Sciatic nerve (tissue), 2 donors: ENCODE results near the gene GBX2. TPM values are rescaled to one million over a fixed set of nuclear protein-coding genes. Genes with fewer than 3 reads are reported as not detected.

Experiments used
- ATAC-seq: fragments of 200-7000 bp; cut with Tn5 transposase; one replicate; pipeline ENCODE4 v1.9.1; 2020; ENCODE audit warnings: mild to moderate bottlenecking, moderate library complexity
- DNase-seq: peaks from one replicate; pipeline ENCODE4 v3.0.0-alpha.2; 2020; ENCODE audit warnings: low spot score
- intact Hi-C: fragments of 100-400 bp; cut with DNase I; formaldehyde crosslinking; loops from one replicate; pipeline ENCODE4 v1.14.2; 2022
- total RNA-seq: library from RNA; stranded (reverse); fragmentation: NEBNext Ultra II Directional; extraction: Animal tissue kit (Norgen Biotek cat#: 25700); gene quantifications from one replicate; pipeline ENCODE4 v1.2.1, GENCODE V29; 2021
- donor health status: DM: no; HTN: no; CAD: no.
- donor health status: DM: no; HTN: no; CAD: no.

Gene GBX2
- total RNA-seq, result not detected

- intact Hi-C loops, result loop anchor here (10.0 kb wide), 1 partner anchor 394 kb away; no protein-coding TSS in a partner anchor
These were observed at the start of gene GBX2 for GRCh38 chr2:236168110-236169080. Gene GBX2, minus strand, starts transcription at chr2:236168386. Its CDS starts 415 bp downstream, at chr2:236167971.

GRCh38 chr2:236217926-236218325, 49.7 kb upstream of the GBX2 start:
- no peak for DNase-seq
- intact Hi-C loops, result no loop called here
- no peak for ATAC-seq

More at GRCh38 chr2:236168110-236169080, at the start of gene GBX2:
- ATAC-seq, result peak; percentile 30
- no peak for DNase-seq

DNA sequence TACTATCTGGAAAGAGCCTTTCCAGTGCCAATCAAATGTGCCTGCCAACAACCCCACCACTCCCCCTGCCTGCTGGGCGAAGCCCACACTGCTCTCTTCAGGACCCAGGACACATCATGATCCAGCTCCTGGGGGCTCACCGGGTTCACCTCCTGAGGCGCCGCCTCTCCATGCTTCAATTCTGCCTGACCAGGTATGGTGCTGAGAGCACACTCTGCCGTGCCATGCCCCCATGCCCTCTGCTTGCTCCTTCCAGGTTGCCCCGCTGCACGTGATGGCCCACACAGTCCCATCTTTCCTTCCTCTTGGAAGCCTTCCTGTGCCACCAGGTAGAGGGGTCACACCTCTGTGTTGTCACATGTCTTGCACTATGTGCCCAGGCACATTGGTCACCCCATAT, 48.5 kb upstream of the GBX2 start:
- ATAC-seq (no peak), DNase-seq (no peak)
- intact Hi-C loops, result no loop called here

- intact Hi-C loops, result no loop called here
- DNase-seq (no peak), ATAC-seq (no peak)
These were observed 47.7 kb upstream of the GBX2 start for GRCh38 chr2:236215761-236216333.

DNA sequence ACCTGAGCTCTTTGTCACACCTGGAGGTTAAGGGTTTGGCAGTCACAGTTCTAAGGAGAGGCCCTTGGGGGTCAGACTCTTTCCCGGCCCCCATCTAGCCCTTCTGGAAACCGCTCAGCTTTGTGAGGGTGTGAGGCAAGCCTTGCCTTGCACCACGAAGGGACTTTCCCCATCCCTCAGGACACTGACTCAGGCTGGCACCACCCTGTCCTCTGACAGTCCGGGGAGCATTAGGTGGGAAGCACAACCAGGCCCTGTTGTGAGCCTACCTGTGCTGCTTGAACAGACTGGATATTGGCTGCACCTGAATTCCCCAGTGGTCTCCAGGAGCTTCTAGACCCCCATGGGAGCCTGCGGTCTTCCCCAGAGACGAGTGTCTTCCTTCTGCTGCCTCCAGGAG, 47.0 kb upstream of the GBX2 start:
- DNase-seq (no peak), ATAC-seq (no peak)
- intact Hi-C loops, result no loop called here

GRCh38 chr2:236214376-236214995, 46.3 kb upstream of the GBX2 start:
- DNase-seq, result peak; percentile 25
- no peak for ATAC-seq
- intact Hi-C loops, result no loop called here

GRCh38 chr2:236211296-236211695, 43.1 kb upstream of the GBX2 start:
- intact Hi-C loops, result no loop called here
- DNase-seq, result no peak

DNA sequence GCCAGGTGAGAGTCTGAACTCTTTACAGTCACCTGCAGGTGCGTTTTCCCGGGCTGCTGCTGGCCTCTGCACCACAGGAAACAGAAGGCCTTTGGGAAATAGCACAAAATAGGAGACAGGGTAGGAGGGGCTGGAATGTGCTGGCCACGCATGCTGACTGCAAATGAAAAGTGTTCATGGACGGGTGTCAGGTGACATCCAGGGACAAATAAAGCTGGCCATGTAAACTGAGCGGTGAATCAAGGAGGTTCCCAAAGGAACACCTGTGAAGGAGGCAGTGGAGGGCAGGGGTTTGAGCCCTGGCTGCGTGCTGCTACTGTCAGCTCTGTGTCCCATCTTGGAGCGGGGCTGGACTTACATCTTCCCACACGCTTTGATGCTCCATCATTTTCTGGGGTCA, 42.4 kb upstream of the GBX2 start:
- intact Hi-C loops, result no loop called here
- DNase-seq (no peak), ATAC-seq (no peak)

More at GRCh38 chr2:236211296-236211695, 43.1 kb upstream of the GBX2 start:
- ATAC-seq, result no peak

DNA sequence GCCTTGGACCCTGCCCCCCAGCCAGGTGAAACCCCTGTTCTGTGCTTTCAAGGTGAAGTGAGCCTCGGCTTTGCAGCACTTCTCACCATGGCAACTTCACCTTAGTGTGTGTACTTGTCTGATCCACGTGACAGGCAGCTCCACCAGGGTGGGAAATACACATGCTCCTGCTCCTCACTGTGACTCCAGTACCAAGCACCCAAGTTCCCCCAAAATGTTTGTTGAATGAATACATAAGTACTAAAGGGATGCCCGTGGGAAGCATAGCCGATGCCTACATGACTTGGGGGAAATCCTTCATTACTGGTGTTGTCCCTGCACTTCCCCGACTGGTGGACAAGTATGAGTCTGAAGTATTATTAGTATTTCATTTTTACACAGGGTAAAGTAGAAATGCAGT, 41.8 kb upstream of the GBX2 start:
- intact Hi-C loops, result no loop called here
- DNase-seq (no peak), ATAC-seq (no peak)

DNA sequence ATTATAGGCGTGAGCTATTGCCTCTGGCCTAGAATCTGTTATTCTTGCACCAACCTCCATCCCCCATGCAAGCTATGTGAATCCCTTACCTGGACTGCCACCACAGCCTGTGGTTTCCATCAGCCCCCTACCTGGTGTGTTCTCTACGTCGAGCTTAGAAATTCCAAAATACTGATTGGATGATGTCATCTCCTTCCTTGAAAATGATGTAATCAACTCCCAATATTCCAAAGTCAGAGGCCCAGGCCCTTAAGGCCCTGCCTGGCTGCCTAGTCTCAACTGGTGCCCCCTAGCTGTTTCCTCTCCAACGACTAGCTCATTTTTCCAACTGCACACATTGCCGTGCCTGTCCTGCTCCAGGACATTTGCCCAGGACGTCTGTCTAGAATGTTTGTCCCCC, 41.3 kb upstream of the GBX2 start:
- ATAC-seq (no peak), DNase-seq (no peak)
- intact Hi-C loops, result no loop called here

DNA sequence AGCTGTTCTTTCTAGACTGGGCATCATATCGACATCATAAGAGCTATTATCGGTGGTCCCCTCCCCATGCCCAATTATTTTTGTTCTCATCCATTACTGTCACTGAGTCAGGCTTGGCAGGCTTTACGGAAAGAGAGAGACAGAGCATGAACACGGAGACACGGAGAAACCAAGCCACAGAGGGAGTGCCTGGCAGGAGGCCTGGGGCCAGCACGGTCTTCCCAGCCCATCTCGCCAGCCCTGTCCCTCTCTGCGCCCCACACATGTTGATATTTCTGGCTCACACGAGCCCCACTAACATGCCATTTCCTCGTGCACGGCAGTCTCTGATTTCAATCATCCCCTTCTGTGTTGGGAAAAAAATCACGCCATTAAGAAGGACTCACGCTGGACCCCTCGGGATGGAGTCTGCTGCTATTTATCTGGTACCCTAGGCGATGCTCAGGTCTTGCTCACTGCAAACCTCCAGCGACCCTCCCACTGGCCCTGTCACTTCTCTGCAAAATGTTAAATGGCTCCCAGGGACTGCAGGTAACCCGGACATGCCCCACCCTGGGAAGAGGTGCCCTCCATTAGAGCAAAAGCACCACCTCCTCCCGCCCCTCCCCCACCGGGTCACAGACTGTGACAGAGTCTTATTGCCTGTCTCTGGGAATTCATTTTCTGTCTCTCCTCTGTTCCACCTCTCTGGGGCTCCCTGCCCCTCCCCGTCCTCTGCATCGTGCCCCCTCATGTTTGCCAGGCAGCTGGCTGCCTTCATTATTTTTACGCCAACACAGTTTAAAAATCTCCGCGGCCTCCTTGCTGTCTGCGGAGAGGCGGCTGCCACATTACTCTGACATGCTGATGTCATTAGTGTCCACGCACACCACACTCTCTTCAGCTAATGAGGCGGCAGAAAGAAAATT, 40.1 kb upstream of the GBX2 start:
- ATAC-seq (no peak), DNase-seq (no peak)
- intact Hi-C loops, result no loop called here

DNA sequence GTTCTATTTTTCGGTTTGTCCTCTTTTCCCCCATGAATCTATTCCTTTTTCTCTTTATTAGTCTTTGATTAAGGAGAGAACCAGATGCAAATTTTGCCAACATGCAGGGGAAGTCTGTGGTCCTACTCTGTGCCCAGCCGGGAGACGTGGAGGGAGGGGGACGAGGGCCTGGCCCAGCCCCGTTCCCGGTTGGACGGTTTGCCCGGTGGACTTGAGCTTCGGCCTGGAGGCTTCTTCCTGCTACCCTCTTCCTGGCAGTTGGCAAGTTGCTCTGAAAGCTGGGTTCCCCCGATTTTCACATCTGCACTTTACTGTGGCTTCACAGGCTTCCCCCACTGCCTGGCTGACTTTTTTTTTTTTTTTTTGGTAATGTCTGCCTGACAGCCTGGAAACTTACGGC, 39.3 kb upstream of the GBX2 start:
- DNase-seq, result no peak
- ATAC-seq, result no peak
- intact Hi-C loops, result no loop called here

GRCh38 chr2:236205867-236206645, 37.9 kb upstream of the GBX2 start:
- DNase-seq (no peak), ATAC-seq (no peak)
- intact Hi-C loops, result no loop called here

DNA sequence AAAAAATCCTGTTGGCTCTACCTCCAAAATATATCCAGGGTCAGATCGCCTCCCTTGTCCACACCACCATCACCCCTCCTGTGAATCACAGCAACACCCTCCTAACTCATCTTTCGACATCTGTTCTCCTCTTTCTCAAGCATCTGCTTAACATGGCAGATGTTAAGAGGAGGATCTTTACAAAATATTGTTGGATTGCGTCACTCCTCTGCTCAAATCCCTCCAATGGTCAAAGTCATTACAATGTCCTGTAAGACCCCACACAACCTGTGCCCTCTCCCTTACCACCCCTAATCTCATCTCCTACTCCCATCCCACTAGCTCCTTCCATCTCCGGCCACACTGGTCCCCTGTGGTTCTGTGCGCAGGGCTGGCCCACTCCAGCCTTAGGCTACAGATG, 36.8 kb upstream of the GBX2 start:
- no peak for ATAC-seq
- intact Hi-C loops, result no loop called here
- DNase-seq, result no peak

- DNase-seq, result peak; percentile 33
- intact Hi-C loops, result no loop called here
- no peak for ATAC-seq
These were observed 32.2 kb upstream of the GBX2 start for GRCh38 chr2:236200378-236200777.

- intact Hi-C loops, result no loop called here
- DNase-seq, result peak; percentile 50
- ATAC-seq, result no peak
These were observed 28.2 kb upstream of the GBX2 start for GRCh38 chr2:236196366-236196765.

GRCh38 chr2:236195726-236196125, 27.5 kb upstream of the GBX2 start:
- no peak for ATAC-seq
- intact Hi-C loops, result no loop called here
- peak; percentile 40 for DNase-seq

GRCh38 chr2:236194786-236195185, 26.6 kb upstream of the GBX2 start:
- DNase-seq (peak; percentile 38), ATAC-seq (no peak)
- intact Hi-C loops, result no loop called here
